ENCODE results near the gene ICE2. TPM values are rescaled to one million over a fixed set of nuclear protein-coding genes. Genes with fewer than 3 reads are reported as not detected.

Gene ICE2
- total and polyA plus RNA-seq, 2 of the 8 experiments (the other 6 are each of a cell fraction or from before 2014, with no cell fraction given): 40.0 to 87.3 TPM

DNA sequence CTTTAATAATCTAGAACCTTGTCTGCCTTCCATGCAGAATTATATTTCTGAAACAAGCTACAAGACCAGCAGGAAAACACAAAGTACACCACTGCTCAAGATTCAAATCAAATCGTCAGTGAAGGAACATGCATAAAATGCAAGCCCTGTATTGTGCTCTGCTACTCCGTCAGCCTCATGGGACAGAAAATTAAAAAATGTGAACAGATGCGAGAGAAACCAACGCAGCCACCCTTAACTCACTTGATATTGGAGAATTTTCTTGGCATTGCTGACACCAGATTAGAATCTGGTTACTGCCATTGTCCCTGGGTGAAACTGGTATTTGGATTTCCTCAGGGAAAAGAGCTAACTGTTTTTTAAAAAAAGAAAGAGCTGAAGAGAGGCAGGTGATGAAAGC lies 104.7 kb downstream of the ICE2 start:
- H3K14ac ChIP-seq (ENCODE audit: insufficient read length): no peak overlapping the region
- no peak overlapping the region for H3K56ac ChIP-seq (replicated peaks; ENCODE audit: insufficient read length, low read depth, low read length)
- DNase-seq (ENCODE audit: low read depth in 1 of 2, low spot score in 2 of 2) (no peak), FAIRE-seq (no peak)
- H3K9ac ChIP-seq (replicated peaks in 1 of 4; ENCODE audit: extremely low read depth in 1 of 4, low read depth in 3 of 4, low read length in 3 of 4): no peak overlapping the region
- H2BK12ac ChIP-seq (ENCODE audit: low read depth, low read length): peak overlapping the region; percentile 40; the same call in 1 of the 2 replicates
- H4K5ac ChIP-seq (ENCODE audit: insufficient read length, low read depth, low read length): no peak overlapping the region
- no peak overlapping the region for H3K23ac ChIP-seq (ENCODE audit: insufficient read length)
- H3K4me1 ChIP-seq (replicated peaks in 1 of 4; ENCODE audit: control insufficient read depth in 3 of 4, insufficient read depth in 4 of 4, low read length in 3 of 4): peaks cover 2 to 8% (median 5%) of the 10 kb centered on the region in 4 experiments; a peak in 6 of 7 replicates
- no peak overlapping the region for H2AFZ ChIP-seq (ENCODE audit: low read length)
- ChIA-PET POLR2A (ENCODE audit: partially characterized antibody) (interaction anchor here (0.5 to 2.0 kb wide), 10 partner anchors 10 to 195 kb away, joined by 3 to 6 read pairs (median 3); partner anchors contain the start of genes ANXA2 and ICE2), CTCF (ENCODE audit: partially characterized antibody) (interaction anchor here (0.6 to 5.2 kb wide), 8 partner anchors 12 to 612 kb away, joined by 3 to 38 read pairs (median 4); no protein-coding TSS in a partner anchor)
- no peak overlapping the region for H4K8ac ChIP-seq (ENCODE audit: extremely low read depth, insufficient read depth, low read length)
- H2BK5ac ChIP-seq (ENCODE audit: low read depth, low read length): no peak overlapping the region
- peaks cover 0 to 1% of the 10 kb centered on the region in 2 experiments for H4K20me1 ChIP-seq (replicated peaks in 1 of 2; ENCODE audit: control insufficient read depth in 1 of 2, insufficient read depth in 2 of 2, low read length in 2 of 2)
- no peak overlapping the region for H3K4ac ChIP-seq (replicated peaks; ENCODE audit: insufficient read length, low read depth, low read length)
- H4K91ac ChIP-seq (replicated peaks; ENCODE audit: insufficient read length, low read length): no peak overlapping the region
- no peak overlapping the region for H2AK5ac ChIP-seq (ENCODE audit: low read depth, low read length)
- H3K23me2 ChIP-seq (ENCODE audit: low read depth, low read length): no peaks in the 10 kb centered on the region
- no peaks in the 10 kb centered on the region for H3K9me3 ChIP-seq (ENCODE audit: insufficient read depth in 2 of 2, low read depth in 1 of 2, low read length in 1 of 2)
- 84% methylated on average over 4 of the region's 4 CpGs; no CpG with 5 or more reads in 1 of the 2 experiments for WGBS, 2 experiments (ENCODE audit: extremely low coverage in 1 of 2, insufficient coverage in 1 of 2, insufficient read length in 1 of 2, insufficient replicate concordance in 2 of 2, low coverage in 1 of 2, low lambda C conversion rate in 2 of 2, missing lambda C conversion rate in 1 of 2)
- H3K18ac ChIP-seq (ENCODE audit: extremely low read depth, low read length): no peak overlapping the region
- H2BK20ac ChIP-seq (ENCODE audit: low read length): no peak overlapping the region
- no peak overlapping the region for H3K4me2 ChIP-seq (ENCODE audit: insufficient read depth in 1 of 2, low read depth in 2 of 2, low read length in 2 of 2)
- H2BK15ac ChIP-seq (ENCODE audit: low read length): no peak overlapping the region
- no peaks in the 10 kb centered on the region for H3K79me2 ChIP-seq (ENCODE audit: control insufficient read depth in 1 of 2, insufficient read depth in 2 of 2, low read length in 2 of 2)
- peaks cover 3% of the 10 kb centered on the region; the same call in 1 of the 2 replicates for H3K79me1 ChIP-seq (ENCODE audit: low read depth, low read length)
- peaks cover 0 to 10% (median 0%) of the 10 kb centered on the region in 4 experiments; a peak in 3 of 8 replicates for H3K36me3 ChIP-seq (ENCODE audit: control insufficient read depth in 2 of 4, insufficient read depth in 4 of 4, low read length in 3 of 4)
- H2BK120ac ChIP-seq (replicated peaks; ENCODE audit: low read depth, low read length): no peak overlapping the region
- H3K27ac ChIP-seq (ENCODE audit: low read depth, low read length): no peak overlapping the region; the same call in 1 of the 2 replicates
- H3K4me3 ChIP-seq (ENCODE audit: extremely low read depth in 1 of 4, insufficient read depth in 2 of 4, low read depth in 3 of 4, low read length in 4 of 4): no peak overlapping the region
- H3K27me3 ChIP-seq (replicated peaks in 1 of 4; ENCODE audit: control insufficient read depth in 3 of 4, extremely low read depth in 1 of 4, insufficient read depth in 3 of 4, low read length in 3 of 4): no peaks in the 10 kb centered on the region
- TF ChIP-seq SIN3A (conservative IDR thresholded peaks at IDR 0.05 in 1 of 2, IDR thresholded peaks at IDR 0.05 in 1 of 2; ENCODE audit: low read depth in 1 of 2, low read length in 2 of 2): no peak
- TF ChIP-seq TEAD4 (IDR thresholded peaks at IDR 0.05; ENCODE audit: low read depth, low read length): no peak
- TF ChIP-seq NANOG (IDR thresholded peaks at IDR 0.05; ENCODE audit: insufficient read depth, low read depth, low read length, poor library complexity, severe bottlenecking): no peak
- TF ChIP-seq SP2 (IDR thresholded peaks at IDR 0.05; ENCODE audit: low read length): no peak
- no peak for TF ChIP-seq SRF (IDR thresholded peaks at IDR 0.05; ENCODE audit: low read depth, low read length)
- TF ChIP-seq, protein P1, sequence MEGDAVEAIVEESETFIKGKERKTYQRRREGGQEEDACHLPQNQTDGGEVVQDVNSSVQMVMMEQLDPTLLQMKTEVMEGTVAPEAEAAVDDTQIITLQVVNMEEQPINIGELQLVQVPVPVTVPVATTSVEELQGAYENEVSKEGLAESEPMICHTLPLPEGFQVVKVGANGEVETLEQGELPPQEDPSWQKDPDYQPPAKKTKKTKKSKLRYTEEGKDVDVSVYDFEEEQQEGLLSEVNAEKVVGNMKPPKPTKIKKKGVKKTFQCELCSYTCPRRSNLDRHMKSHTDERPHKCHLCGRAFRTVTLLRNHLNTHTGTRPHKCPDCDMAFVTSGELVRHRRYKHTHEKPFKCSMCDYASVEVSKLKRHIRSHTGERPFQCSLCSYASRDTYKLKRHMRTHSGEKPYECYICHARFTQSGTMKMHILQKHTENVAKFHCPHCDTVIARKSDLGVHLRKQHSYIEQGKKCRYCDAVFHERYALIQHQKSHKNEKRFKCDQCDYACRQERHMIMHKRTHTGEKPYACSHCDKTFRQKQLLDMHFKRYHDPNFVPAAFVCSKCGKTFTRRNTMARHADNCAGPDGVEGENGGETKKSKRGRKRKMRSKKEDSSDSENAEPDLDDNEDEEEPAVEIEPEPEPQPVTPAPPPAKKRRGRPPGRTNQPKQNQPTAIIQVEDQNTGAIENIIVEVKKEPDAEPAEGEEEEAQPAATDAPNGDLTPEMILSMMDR (IDR thresholded peaks at IDR 0.05; ENCODE audit: control extremely low read depth in 1 of 3, insufficient read depth in 1 of 3, low read depth in 1 of 3, low read length in 3 of 3): no peak
- TF ChIP-seq, protein P2, sequence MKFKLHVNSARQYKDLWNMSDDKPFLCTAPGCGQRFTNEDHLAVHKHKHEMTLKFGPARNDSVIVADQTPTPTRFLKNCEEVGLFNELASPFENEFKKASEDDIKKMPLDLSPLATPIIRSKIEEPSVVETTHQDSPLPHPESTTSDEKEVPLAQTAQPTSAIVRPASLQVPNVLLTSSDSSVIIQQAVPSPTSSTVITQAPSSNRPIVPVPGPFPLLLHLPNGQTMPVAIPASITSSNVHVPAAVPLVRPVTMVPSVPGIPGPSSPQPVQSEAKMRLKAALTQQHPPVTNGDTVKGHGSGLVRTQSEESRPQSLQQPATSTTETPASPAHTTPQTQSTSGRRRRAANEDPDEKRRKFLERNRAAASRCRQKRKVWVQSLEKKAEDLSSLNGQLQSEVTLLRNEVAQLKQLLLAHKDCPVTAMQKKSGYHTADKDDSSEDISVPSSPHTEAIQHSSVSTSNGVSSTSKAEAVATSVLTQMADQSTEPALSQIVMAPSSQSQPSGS (IDR thresholded peaks at IDR 0.05; ENCODE audit: low read length): no peak
- TF ChIP-seq KDM5A (IDR thresholded peaks at IDR 0.05; ENCODE audit: low read length): no peak

Measured in H1 (cell line).